Choroid plexus epithelial cell (primary cell): Measurements from ENCODE around the gene YDJC.
"Not testable (repeated sequence)": the region's sequence is repeated elsewhere in the genome, so short reads cannot be mapped to it uniquely, and the experiment has no call there.

ENCODE experiments used
- DNase-seq: peaks from one replicate; pipeline ENCODE4 v3.0.0-alpha.2; 2010; ENCODE audit warnings: low read depth
- H3K4me3 ChIP-seq: 2 replicates; pipeline ENCODE4 v1.5.1; 2011; ENCODE audit warnings: low read depth, mild to moderate bottlenecking, control low read depth, low read length, moderate library complexity
- CTCF ChIP-seq: conservative IDR thresholded peaks from 2 replicates; pipeline ENCODE4 v1.5.1; 2011; ENCODE audit warnings: low read depth, mild to moderate bottlenecking, control low read depth, inconsistent platforms, low read length, moderate library complexity

YDJC gene

GRCh38 chr22:21611210-21611977, 18.4 kb downstream of the YDJC start:
- no peak for DNase-seq
- TF ChIP-seq CTCF: no peak
- no peak overlapping the region for H3K4me3 ChIP-seq

- not testable (repeated sequence) for H3K4me3 ChIP-seq, DNase-seq
These were observed 20.2 kb downstream of the YDJC start for GRCh38 chr22:21609556-21610157.

GRCh38 chr22:21606775-21607174, 23.0 kb downstream of the YDJC start:
- H3K4me3 ChIP-seq: no peak overlapping the region
- DNase-seq: no peak
- no peak for TF ChIP-seq CTCF

GRCh38 chr22:21605887-21606564, 23.8 kb downstream of the YDJC start:
- no peak for TF ChIP-seq CTCF
- no peak overlapping the region for H3K4me3 ChIP-seq
- DNase-seq: no peak

- no peak for DNase-seq
- no peak overlapping the region for H3K4me3 ChIP-seq
- TF ChIP-seq CTCF: no peak
These were observed 25.8 kb downstream of the YDJC start for GRCh38 chr22:21603973-21604372.

GRCh38 chr22:21602579-21602978, 27.2 kb downstream of the YDJC start:
- TF ChIP-seq CTCF: no peak
- H3K4me3 ChIP-seq: no peak overlapping the region
- DNase-seq: no peak

- no peak for DNase-seq
- no peak overlapping the region for H3K4me3 ChIP-seq
- no peak for TF ChIP-seq CTCF
These were observed 30.5 kb downstream of the YDJC start for GRCh38 chr22:21599053-21599893.
